HEK293 (cell line): Measurements from ENCODE around the gene ARNT2.

Experiments used
- CTCF ChIA-PET: fragments of 350-600 bp; formaldehyde crosslinking; extraction: SDS; loops from one replicate; lab custom pipeline; 2021; ENCODE audit warnings: antibody characterized with exemption; lab: Yijun Ruan, JAX
- POLR2A ChIA-PET: fragments of 300-600 bp; formaldehyde crosslinking; extraction: SDS; loops from one replicate; lab custom pipeline; 2020; ENCODE audit warnings: antibody characterized with exemption, inconsistent platforms; lab: Yijun Ruan, JAX
- H3K27ac ChIP-seq: fragments of 200-500 bp; sonication (Bioruptor generic); 2 replicates; pipeline ENCODE4 v1.5.1; 2014; ENCODE audit warnings: low read depth, low read length, control low read depth, inconsistent platforms; ENCODE audit errors: extremely low read depth
- H3K36me3 ChIP-seq, 2 experiments: fragments of 200-500 bp in 1 of 2; sonication (Bioruptor generic) in 1 of 2; 1 replicate in 1 of 2; 2 replicates in 1 of 2; pipeline ENCODE4 v1.5.1; 2014 to 2017; ENCODE audit warnings: inconsistent platforms in 2 of 2, low read length in 2 of 2; ENCODE audit not compliant: control insufficient read depth in 2 of 2, insufficient read depth in 1 of 2
- H3K4me1 ChIP-seq: fragments of 200-500 bp; sonication (Bioruptor generic); 2 replicates; pipeline ENCODE4 v1.5.1; 2014; ENCODE audit warnings: mild to moderate bottlenecking, low read length, inconsistent platforms; ENCODE audit not compliant: control insufficient read depth, insufficient read depth
- H3K4me3 ChIP-seq: 2 replicates; pipeline ENCODE4 v1.5.1; 2011; ENCODE audit warnings: low read depth, mild to moderate bottlenecking, control low read depth, low read length, moderate library complexity
- H3K9me3 ChIP-seq: fragments of 200-500 bp; sonication (Bioruptor generic); 2 replicates; pipeline ENCODE4 v1.5.1; 2014; ENCODE audit warnings: low read depth, low read length, inconsistent platforms; ENCODE audit not compliant: control insufficient read depth, insufficient read depth
- GLIS2 ChIP-seq: fragments of 450-650 bp; formaldehyde crosslinking; IDR thresholded peaks from 2 replicates; pipeline ENCODE4 v1.5.1; 2016; ENCODE audit warnings: missing biosample characterization, missing genetic modification characterization
- KLF7 ChIP-seq: fragments of 450-650 bp; formaldehyde crosslinking; IDR thresholded peaks from 2 replicates; pipeline ENCODE4 v1.5.1; 2016; ENCODE audit warnings: missing biosample characterization, missing genetic modification characterization, borderline replicate concordance
- OSR2 ChIP-seq: fragments of 450-650 bp; formaldehyde crosslinking; IDR thresholded peaks from 2 replicates; pipeline ENCODE4 v1.5.1; 2016; ENCODE audit warnings: missing biosample characterization, missing genetic modification characterization
- TCF7L2 ChIP-seq: IDR thresholded peaks from 2 replicates; pipeline ENCODE4 v1.6.1; 2011; ENCODE audit warnings: low read depth, mild to moderate bottlenecking, inconsistent platforms, low read length, moderate library complexity, borderline replicate concordance
- ZFHX2 ChIP-seq: fragments of 450-650 bp; formaldehyde crosslinking; conservative IDR thresholded peaks from 2 replicates; pipeline ENCODE4 v1.5.1; 2016; ENCODE audit warnings: missing biosample characterization, missing genetic modification characterization
- ZNF10 ChIP-seq: fragments of 450-650 bp; formaldehyde crosslinking; IDR thresholded peaks from 2 replicates; pipeline ENCODE4 v1.5.1; 2017; ENCODE audit warnings: missing biosample characterization, missing genetic modification characterization
- ZNF121 ChIP-seq: fragments of 450-650 bp; formaldehyde crosslinking; IDR thresholded peaks from 2 replicates; pipeline ENCODE4 v1.5.1; 2016; ENCODE audit warnings: missing biosample characterization, missing genetic modification characterization
- ZNF16 ChIP-seq: fragments of 450-650 bp; formaldehyde crosslinking; IDR thresholded peaks from 2 replicates; pipeline ENCODE4 v1.5.1; 2016; ENCODE audit warnings: low read depth, missing biosample characterization, missing genetic modification characterization
- ZNF18 ChIP-seq: fragments of 450-650 bp; formaldehyde crosslinking; IDR thresholded peaks from 2 replicates; pipeline ENCODE4 v1.5.1; 2016; ENCODE audit warnings: missing biosample characterization, missing genetic modification characterization
- ZNF184 ChIP-seq: fragments of 450-650 bp; IDR thresholded peaks from 2 replicates; pipeline ENCODE4 v1.5.1; 2018; ENCODE audit warnings: missing biosample characterization, mild to moderate bottlenecking, missing genetic modification characterization
- ZNF2 ChIP-seq: fragments of 450-650 bp; formaldehyde crosslinking; IDR thresholded peaks from 2 replicates; pipeline ENCODE4 v1.5.1; 2016; ENCODE audit warnings: missing biosample characterization, missing genetic modification characterization
- ZNF274 ChIP-seq, 2 experiments: fragments of 200-500 bp in 1 of 2; fragments of 450-650 bp in 1 of 2; sonication (Bioruptor generic) in 1 of 2; formaldehyde crosslinking in 1 of 2; IDR thresholded peaks; 2 replicates each; pipeline versions ENCODE4 v1.5.1 to v1.6.1; 2014 to 2016; ENCODE audit warnings: borderline replicate concordance in 1 of 2, inconsistent platforms in 1 of 2, low read length in 1 of 2, missing biosample characterization in 1 of 2, missing genetic modification characterization in 1 of 2
- ZNF280D ChIP-seq: fragments of 450-650 bp; formaldehyde crosslinking; IDR thresholded peaks from 2 replicates; pipeline ENCODE4 v1.5.1; 2016; ENCODE audit warnings: missing biosample characterization, missing genetic modification characterization
- ZNF350 ChIP-seq: fragments of 450-650 bp; formaldehyde crosslinking; IDR thresholded peaks from 2 replicates; pipeline ENCODE4 v1.5.0; 2017; ENCODE audit warnings: missing biosample characterization, mild to moderate bottlenecking, missing genetic modification characterization
- ZNF354C ChIP-seq: fragments of 450-650 bp; formaldehyde crosslinking; IDR thresholded peaks from 2 replicates; pipeline ENCODE4 v1.5.1; 2016; ENCODE audit warnings: missing biosample characterization, missing genetic modification characterization, low read depth, borderline replicate concordance
- ZNF362 ChIP-seq: fragments of 450-650 bp; formaldehyde crosslinking; IDR thresholded peaks from 2 replicates; pipeline ENCODE4 v1.5.1; 2016; ENCODE audit warnings: missing biosample characterization, missing genetic modification characterization
- ZNF433 ChIP-seq: fragments of 450-650 bp; formaldehyde crosslinking; IDR thresholded peaks from 2 replicates; pipeline ENCODE4 v1.5.1; 2016; ENCODE audit warnings: missing biosample characterization, missing genetic modification characterization, low read depth
- ZNF629 ChIP-seq: fragments of 450-650 bp; formaldehyde crosslinking; IDR thresholded peaks from 2 replicates; pipeline ENCODE4 v1.5.1; 2017; ENCODE audit warnings: missing biosample characterization, missing genetic modification characterization
- ZSCAN30 ChIP-seq: fragments of 450-650 bp; IDR thresholded peaks from 2 replicates; pipeline ENCODE4 v1.5.1; 2018; ENCODE audit warnings: missing biosample characterization, mild to moderate bottlenecking, missing genetic modification characterization, moderate library complexity

ARNT2 gene

GRCh38 chr15:80591938-80592825 is 188.0 kb downstream of the ARNT2 start:
- H3K9me3 ChIP-seq, result no peaks in the 10 kb centered on the region
- POLR2A ChIA-PET, result no interaction called here
- TF ChIP-seq ZNF18 (tag by site-specific recombination) (no peak), ZNF629 (tag by site-specific recombination) (no peak), TCF7L2 (no peak), ZNF10 (tag by site-specific recombination) (no peak), ZNF350 (tag by site-specific recombination) (no peak), ZNF362 (tag by site-specific recombination) (no peak), ZSCAN30 (no peak), ZNF121 (tag by site-specific recombination) (no peak), KLF7 (tag by site-specific recombination) (no peak), OSR2 (tag by site-specific recombination) (no peak), ZNF2 (tag by site-specific recombination) (no peak), ZNF354C (tag by site-specific recombination) (no peak), ZNF16 (tag by site-specific recombination) (no peak), GLIS2 (tag by site-specific recombination) (no peak), ZNF184 (tag by site-specific recombination) (no peak), ZFHX2 (no peak), ZNF433 (no peak), ZNF274 (IDR thresholded peaks at IDR 0.05; ENCODE audit: low read length) (no peak), ZNF274 (tag by site-specific recombination; IDR thresholded peaks at IDR 0.05; ENCODE audit: borderline replicate concordance) (no peak), ZNF280D (tag by site-specific recombination) (no peak)
- H3K4me3 ChIP-seq, result no peak overlapping the region
- CTCF ChIA-PET, result interaction anchor here (0.6 to 1.0 kb wide), 2 partner anchors 25 to 266 kb away, joined by 3 read pairs; no protein-coding TSS in a partner anchor
- no peak overlapping the region for H3K27ac ChIP-seq
- H3K36me3 ChIP-seq, result no peaks in the 10 kb centered on the region
- H3K4me1 ChIP-seq, result no peaks in the 10 kb centered on the region
